LNCaP clone FGC (cell line): ENCODE data around the gene PDRG1.

ENCODE experiments used
- DNase-seq: peaks from one replicate; pipeline ENCODE4 v3.0.0-alpha.2; 2011; ENCODE audit warnings: low read depth
- H3K4me3 ChIP-seq: 2 replicates; pipeline ENCODE4 v1.5.1; 2011; ENCODE audit warnings: mild to moderate bottlenecking, low read depth, low read length, control low read depth
- CTCF ChIP-seq: IDR thresholded peaks from 2 replicates; pipeline ENCODE4 v1.5.1; 2012; ENCODE audit warnings: mild to moderate bottlenecking; ENCODE audit not compliant: control insufficient read depth, insufficient read depth; ENCODE audit errors: extremely low read depth

Gene PDRG1

DNA sequence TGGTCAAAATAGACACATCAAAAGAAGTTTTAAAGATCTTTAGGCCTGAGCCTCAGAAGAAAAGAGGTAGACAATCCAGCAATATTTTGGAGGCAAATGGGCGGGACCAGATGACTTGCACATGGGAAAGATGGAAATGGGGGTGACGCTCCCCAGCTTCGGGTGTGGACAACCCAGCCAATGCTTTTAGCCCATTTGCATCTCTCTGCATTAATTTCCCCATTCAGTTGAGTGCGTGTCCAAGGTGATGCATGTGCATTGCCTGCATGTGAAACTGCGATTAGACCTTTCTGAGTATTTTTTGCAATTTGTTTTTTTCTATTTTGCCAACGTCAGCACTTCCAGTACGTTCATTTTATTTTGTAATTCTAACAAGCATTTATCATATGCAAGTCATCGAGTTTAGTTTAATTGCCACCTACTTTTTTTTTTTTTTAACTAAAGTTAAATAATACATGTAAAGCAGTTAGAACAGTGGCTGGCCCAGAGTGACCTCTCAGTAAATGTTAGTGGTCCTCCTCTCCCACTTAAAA lies 24.2 kb downstream of the PDRG1 start:
- TF ChIP-seq CTCF, result no peak
- H3K4me3 ChIP-seq, result no peak overlapping the region
- DNase-seq, result no peak

DNA sequence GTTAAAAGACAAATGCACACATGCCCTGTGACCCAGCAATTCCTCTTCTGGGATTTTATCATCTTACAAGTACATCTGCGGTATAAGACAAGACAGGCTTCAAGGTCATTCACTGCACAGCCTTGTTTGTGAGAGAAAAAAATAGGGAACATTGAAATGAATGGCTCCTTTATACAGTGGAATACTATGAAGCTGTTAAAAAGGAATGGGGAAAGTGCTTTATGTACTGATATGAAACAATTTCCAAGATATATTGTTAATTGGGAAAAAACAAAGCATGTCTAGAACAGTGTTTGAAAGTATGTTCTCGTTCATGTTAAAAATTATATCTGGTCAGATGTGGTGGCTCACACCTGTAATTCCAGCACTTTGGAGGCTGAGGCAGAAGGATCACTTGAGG lies 25.4 kb downstream of the PDRG1 start:
- no peak for TF ChIP-seq CTCF
- H3K4me3 ChIP-seq, result no peak overlapping the region
- no peak for DNase-seq

DNA sequence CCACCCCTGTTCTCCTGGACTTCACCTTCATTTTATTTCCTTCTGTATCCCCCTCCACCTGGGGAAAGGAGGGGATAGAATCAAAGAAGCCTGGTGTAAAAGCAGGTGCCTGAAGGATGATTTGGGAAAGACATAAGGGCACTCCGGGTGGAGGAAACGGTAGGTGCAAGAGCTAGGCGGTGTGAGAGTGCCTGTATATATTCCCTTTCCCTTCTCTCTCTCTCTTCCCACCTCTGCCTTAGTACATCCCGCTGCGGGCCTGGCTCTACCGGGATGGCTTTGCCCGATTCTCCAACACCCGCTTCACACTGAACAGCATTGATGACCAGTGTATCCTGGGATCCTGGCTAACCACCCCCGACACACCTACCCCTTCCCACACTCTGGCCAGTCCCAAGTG lies 26.2 kb downstream of the PDRG1 start:
- no peak for DNase-seq
- no peak for TF ChIP-seq CTCF
- no peak overlapping the region for H3K4me3 ChIP-seq

- TF ChIP-seq CTCF, result no peak
- no peak for DNase-seq
- H3K4me3 ChIP-seq, result no peak overlapping the region
Measured at GRCh38 chr20:31924561-31924960, 27.3 kb downstream of the PDRG1 start.

DNA sequence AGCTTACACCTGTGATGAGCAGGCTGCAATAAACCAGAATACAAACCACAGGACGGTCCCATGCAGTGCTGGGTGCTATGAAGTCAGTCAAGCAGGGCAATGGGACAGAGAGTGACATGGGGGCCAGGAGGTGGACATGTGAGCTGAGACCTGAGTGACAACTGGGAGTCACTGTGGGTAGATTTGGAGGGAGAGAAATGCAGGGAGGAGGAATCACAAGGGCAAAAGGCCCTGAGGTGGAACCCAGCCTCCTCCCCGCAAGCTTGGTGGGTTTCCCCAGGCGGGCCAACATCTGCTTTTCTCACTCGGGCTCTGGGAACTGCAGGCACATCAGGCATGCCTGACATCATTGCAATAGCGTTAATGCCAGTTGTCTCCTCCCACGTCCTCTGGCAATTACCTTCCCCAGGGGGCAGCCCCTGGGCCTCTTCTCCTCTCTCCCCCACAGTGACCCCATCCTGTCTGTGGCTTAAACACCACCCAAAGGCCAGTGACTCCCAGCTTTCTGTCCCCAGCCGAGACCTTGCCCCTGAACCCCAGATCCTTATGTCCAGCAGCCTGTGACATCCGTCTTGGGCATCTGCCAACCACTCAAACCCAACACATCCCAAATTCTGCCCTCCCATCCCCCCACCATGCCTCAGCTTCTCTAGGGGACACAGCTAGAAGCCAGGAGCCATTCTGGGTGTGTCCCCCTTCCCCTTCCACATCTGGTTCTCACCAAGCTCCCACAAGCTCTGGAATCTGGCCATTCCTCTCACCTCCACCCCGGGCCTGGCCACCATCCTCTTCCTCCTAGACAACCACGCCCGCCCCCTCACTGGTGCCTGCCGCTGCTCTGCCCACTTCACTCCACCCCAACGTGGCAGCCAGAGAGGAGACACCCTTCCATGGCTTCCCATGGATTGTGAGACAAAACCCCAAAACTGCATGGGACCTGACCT lies 28.2 kb downstream of the PDRG1 start:
- no peak overlapping the region for H3K4me3 ChIP-seq
- no peak for DNase-seq
- no peak for TF ChIP-seq CTCF

GRCh38 chr20:31922588-31922987 lies 29.3 kb downstream of the PDRG1 start:
- DNase-seq, result no peak
- TF ChIP-seq CTCF, result no peak
- no peak overlapping the region for H3K4me3 ChIP-seq
